Urothelium cell line (cell line): ENCODE measurements around the gene PCDHGB5.

Source experiments
- DNase-seq: peaks from one replicate; pipeline ENCODE4 v3.0.0; 2011; ENCODE audit warnings: low spot score, mixed read lengths
- FAIRE-seq: peaks from 2 replicates; lab custom pipeline; 2011; peaks lifted over from hg19 to GRCh38; lab: Jason Lieb, UNC

Gene PCDHGB5

DNA sequence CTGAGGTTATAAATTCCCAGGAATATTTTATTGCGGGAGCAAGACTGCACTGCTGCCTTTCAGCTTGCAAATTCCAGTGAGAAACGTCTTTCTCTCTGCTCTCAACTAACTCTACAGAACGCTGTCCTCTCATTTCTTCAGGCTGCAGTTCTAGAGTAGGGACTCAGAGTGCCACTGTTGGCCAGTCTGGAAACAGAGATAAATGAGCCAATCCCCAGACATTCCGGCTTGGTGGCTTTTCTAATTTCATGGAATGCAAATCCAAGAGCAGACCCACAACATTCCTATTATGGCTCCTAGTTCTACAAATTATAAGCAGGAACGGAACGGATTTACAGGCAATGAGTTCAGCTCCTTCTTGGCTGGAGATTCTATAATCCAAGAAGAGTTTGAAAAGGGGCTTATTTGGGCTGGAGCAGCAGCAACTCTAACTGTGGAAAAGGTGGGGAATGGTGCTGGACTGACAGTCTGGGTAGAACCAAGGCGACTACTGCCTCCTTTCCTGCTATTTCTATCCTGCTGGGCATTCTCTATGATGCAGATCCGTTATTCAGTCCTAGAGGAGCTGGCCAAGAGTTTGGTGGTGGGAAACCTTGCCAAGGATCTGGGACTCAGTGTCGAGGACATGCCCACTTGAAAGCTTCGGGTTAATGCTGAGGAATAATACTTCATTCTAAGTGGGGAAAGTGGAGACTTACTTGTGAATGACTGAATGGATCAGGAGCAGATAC lies 41.8 kb downstream of the PCDHGB5 start:
- DNase-seq (no peak), FAIRE-seq (no peak)

DNA sequence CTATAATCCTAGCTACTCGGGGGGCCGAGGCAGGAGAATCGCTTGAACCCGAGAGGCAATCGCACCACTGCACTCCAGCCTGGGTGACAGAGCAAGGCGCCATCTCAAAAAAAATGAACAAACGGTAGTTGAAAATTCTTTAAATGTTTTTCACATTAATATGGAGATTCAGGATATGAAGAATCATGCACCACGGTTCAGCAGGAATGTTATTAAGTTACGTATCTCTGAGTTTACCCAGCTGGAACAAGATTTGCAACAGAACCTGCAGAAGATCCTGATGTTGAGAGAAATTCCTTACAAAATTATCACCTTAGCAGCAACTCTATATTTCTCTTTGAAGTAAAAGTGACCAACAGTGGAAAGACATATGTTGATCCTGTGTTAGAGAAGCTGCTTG lies 42.6 kb downstream of the PCDHGB5 start:
- DNase-seq (no peak), FAIRE-seq (no peak)

DNA sequence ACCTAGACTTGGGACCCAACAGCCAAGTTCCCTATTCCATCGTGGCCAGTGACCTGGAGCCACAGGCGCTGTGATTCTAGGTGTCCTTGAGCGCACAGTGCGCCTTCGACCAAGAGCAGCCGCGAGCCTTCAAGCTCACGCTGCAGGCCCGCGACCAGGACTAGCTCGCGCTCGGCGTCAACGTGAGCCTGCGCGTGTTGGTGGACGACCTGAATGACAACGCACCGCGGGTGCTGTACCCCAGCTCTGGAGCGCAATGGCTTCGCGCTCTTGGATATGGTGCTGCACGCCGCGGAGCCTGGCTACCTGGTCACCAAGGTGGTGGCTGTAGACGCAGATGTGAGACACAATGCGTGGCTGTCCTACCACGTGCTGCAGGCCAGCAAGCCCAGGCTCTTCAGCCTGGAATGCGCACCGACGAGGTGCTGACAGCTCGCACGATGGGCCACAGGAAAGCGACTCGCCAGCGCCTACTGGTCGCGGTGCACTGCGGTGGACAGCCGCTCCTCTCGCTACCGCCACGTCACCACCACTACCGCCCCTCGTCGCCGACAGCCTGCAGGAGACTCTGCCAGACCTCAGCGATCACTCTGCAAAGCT lies 43.9 kb downstream of the PCDHGB5 start:
- no peak for FAIRE-seq
- DNase-seq = no peak
